Heart left ventricle (tissue), 16 donors: ENCODE data around the gene PCSK6. TPM values are rescaled to one million over a fixed set of nuclear protein-coding genes. Genes with fewer than 3 reads are reported as not detected.
"Not testable (repeated sequence)": the region's sequence is repeated elsewhere in the genome, so short reads cannot be mapped to it uniquely, and the experiment has no call there.

Experiments used
- ATAC-seq, 4 donors: fragments of 200-7000 bp; cut with Tn5 transposase; one replicate each; pipeline ENCODE4 v1.9.1; 2020 to 2022; ENCODE audit warnings: moderate library complexity in 4 of 4, mild to moderate bottlenecking in 3 of 4, moderate number of reproducible peaks in 1 of 4
- DNase-seq, 5 donors: peaks; one replicate each; pipeline ENCODE4 v3.0.0-alpha.2; 2020
- H3K27ac ChIP-seq, 12 donors: fragments of 200-600 bp; sonication (generic) in 4 of 12; one replicate each; pipeline versions ENCODE4 v1.5.0 to v1.8.0; 2016 to 2022; ENCODE audit warnings: mild to moderate bottlenecking in 2 of 12
- H3K27me3 ChIP-seq, 9 donors: fragments of 200-600 bp; sonication (generic) in 2 of 9; one replicate each; pipeline versions ENCODE4 v1.5.1 to v1.8.0; 2016 to 2022; ENCODE audit warnings: mild to moderate bottlenecking in 3 of 9
- H3K36me3 ChIP-seq, 9 donors: fragments of 200-600 bp; sonication (generic) in 2 of 9; one replicate each; pipeline versions ENCODE4 v1.5.0 to v1.8.0; 2018 to 2022; ENCODE audit warnings: mild to moderate bottlenecking in 2 of 9
- H3K4me1 ChIP-seq, 12 donors: fragments of 200-600 bp; sonication (generic) in 4 of 12; one replicate each; pipeline versions ENCODE4 v1.5.0 to v1.8.0; 2016 to 2022; ENCODE audit warnings: mild to moderate bottlenecking in 3 of 12
- H3K4me3 ChIP-seq, 12 donors: fragments of 200-600 bp; sonication (generic) in 4 of 12; one replicate each; pipeline versions ENCODE4 v1.5.0 to v1.8.0; 2017 to 2022; ENCODE audit warnings: mild to moderate bottlenecking in 9 of 12, moderate library complexity in 4 of 12
- H3K9me3 ChIP-seq, 12 donors: fragments of 200-600 bp; sonication (generic) in 4 of 12; one replicate each; pipeline versions ENCODE4 v1.5.0 to v1.8.0; 2016 to 2022; ENCODE audit warnings: mild to moderate bottlenecking in 1 of 12
- POLR2A ChIP-seq, 2 donors: fragments of 450-650 bp; IDR thresholded peaks; one replicate each; pipeline ENCODE4 v1.6.1; 2017; ENCODE audit warnings: antibody characterized with exemption in 2 of 2, mild to moderate bottlenecking in 2 of 2, moderate library complexity in 2 of 2
- WGBS, 4 donors: extraction: QIAGEN DNeasy Blood & Tissue Kit in 2 of 4; methylation state at CpG; one replicate each; pipeline versions ENCODE4 v1.1.5 to v1.1.7; 2013 to 2018; 5-methylcytosine and 5-hydroxymethylcytosine counted together
- intact Hi-C, 10 donors: fragments of 100-400 bp; cut with DNase I; formaldehyde crosslinking; loops; one replicate each; pipeline versions ENCODE4 v1.11.1 to v1.14.2; 2022
- polyA plus RNA-seq, 2 donors: library from polyadenylated mRNA; stranded (reverse); fragments of 200-250 nt; gene quantifications; one replicate each; pipeline ENCODE4 v1.2.3, GENCODE V29; 2013
- total RNA-seq, 9 donors: library from RNA; depleted of rRNA in 2 of 9; stranded (reverse); fragments of >200 nt in 2 of 9; fragmentation: NEBNext Ultra II Directional in 3 of 9; extraction: Animal tissue kit (Norgen Biotek cat#: 25700) in 3 of 9; gene quantifications; one replicate each; pipeline versions ENCODE4 v1.1.0 to v1.2.4, GENCODE V29; 2016 to 2023
- TF ChIP-seq, protein P1 (sequence below), 12 donors: fragments of 200-600 bp; sonication (generic) in 4 of 12; IDR thresholded peaks; one replicate each; pipeline versions ENCODE4 v1.5.0 to v1.8.0; 2018 to 2022; ENCODE audit warnings: antibody characterized with exemption in 12 of 12, mild to moderate bottlenecking in 5 of 12
- donor health status: ischemic (EF 13 %, LVEDD 7.1; RV severe dilation, severe dysfunction).
- donor health status: healthy with polysubstance abuse.
- donor health status: DM: no; HTN: yes; CAD: no.
- donor health status: DM: no; HTN: no; CAD: no.
- donor health status: ischemic (EF 25% LVEDD 6.9; RV normal size, moderate dysfunction).
- donor health status: ischemic (EF 25% LVEDD 5.7; RV mildly dilated, moderate dysfunction).
- donor health status: healthy.
- donor health status: DM: yes; HTN: yes; CAD: no.
- donor health status: ischemic (EF 35%, LVEDD 5.7; RV mildly dilated, moderate dysfunction).
- donor health status: nonischemic (EF 11% LVEDD 7.7; RV severe dilation, severe dysfunction).
- donor health status: DM: yes; HTN: yes; CAD: no.
- donor health status: PGD.
- donor health status: ischemic (EF 29% LVEDD 5.4; RV normal size, mild dysfunction).
- donor health status: nonischemic (EF 23%, LVEDD 6.1; RV moderate dilation, normal function).

PCSK6 gene
- total and polyA plus RNA-seq, 11 donors = 7.3 to 41.7 (median 22.3) TPM

DNA sequence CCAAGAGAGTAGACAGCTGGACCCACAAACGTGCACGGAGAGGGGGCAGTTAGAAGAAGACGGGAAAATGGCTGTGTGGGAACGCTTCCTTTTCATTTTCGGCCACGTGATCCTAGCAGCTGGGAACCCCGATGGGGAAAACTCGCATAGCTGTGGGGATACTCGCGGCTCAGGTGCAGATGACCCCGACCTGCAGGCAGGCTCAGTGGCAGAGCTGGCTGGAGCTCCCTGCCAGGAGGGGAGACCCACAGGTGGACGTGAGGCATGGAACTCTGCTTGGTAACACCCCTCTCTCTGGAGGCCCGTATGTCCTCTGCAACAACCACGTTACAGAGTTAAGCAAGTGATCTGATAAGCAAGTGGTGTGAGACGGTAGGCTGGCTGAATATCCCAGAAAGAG lies 109.9 kb downstream of the PCSK6 start:
- ATAC-seq = no peak
- DNase-seq = no peak
- Histone ChIP-seq H3K9me3 (no peaks in the 10 kb centered on the region), H3K36me3 (peaks cover 0 to 22% (median 0%) of the 10 kb centered on the region in 9 donors), H3K4me1 (no peaks in the 10 kb centered on the region), H3K4me3 (no peak overlapping the region), H3K27ac (no peak overlapping the region), H3K27me3 (no peaks in the 10 kb centered on the region)
- TF ChIP-seq, protein P1, sequence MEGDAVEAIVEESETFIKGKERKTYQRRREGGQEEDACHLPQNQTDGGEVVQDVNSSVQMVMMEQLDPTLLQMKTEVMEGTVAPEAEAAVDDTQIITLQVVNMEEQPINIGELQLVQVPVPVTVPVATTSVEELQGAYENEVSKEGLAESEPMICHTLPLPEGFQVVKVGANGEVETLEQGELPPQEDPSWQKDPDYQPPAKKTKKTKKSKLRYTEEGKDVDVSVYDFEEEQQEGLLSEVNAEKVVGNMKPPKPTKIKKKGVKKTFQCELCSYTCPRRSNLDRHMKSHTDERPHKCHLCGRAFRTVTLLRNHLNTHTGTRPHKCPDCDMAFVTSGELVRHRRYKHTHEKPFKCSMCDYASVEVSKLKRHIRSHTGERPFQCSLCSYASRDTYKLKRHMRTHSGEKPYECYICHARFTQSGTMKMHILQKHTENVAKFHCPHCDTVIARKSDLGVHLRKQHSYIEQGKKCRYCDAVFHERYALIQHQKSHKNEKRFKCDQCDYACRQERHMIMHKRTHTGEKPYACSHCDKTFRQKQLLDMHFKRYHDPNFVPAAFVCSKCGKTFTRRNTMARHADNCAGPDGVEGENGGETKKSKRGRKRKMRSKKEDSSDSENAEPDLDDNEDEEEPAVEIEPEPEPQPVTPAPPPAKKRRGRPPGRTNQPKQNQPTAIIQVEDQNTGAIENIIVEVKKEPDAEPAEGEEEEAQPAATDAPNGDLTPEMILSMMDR (IDR thresholded peaks at IDR 0.05) = no peak
- TF ChIP-seq POLR2A (IDR thresholded peaks at IDR 0.05) = no peak
- intact Hi-C loops = loop anchor here in 2 of 10 donors (5.0 to 10.0 kb wide), 2 partner anchors 55 to 123 kb away; no protein-coding TSS in a partner anchor
- 85 to 90% (median 88%) methylated on average over 15 of the region's 15 CpGs for WGBS, 4 donors

DNA sequence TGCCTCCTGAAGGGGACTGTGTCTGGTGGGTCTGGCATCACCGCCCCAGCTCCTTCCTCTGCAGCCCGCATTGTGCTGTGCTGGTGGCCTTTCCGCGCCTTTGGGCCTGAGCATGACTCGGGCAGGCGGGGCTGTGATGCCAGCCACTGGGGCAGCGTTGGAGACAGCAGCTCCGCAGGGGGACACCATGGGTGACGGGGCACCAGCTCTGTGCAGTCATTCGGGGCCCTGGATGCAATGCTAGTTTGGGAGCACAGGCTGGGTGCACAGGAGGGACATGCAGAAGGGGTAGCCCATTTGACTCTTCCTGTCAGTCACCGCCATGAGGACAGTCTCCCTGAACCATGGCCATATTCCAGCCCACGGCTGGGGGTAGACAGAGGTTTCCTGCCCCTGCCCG lies 110.6 kb downstream of the PCSK6 start:
- ATAC-seq (no peak), DNase-seq (no peak)
- H3K27ac ChIP-seq = no peak overlapping the region
- no peaks in the 10 kb centered on the region for H3K9me3 ChIP-seq
- TF ChIP-seq, protein P1 (IDR thresholded peaks at IDR 0.05) = no peak
- no peak for TF ChIP-seq POLR2A (IDR thresholded peaks at IDR 0.05)
- H3K36me3 ChIP-seq = peaks cover 0 to 14% (median 0%) of the 10 kb centered on the region in 9 donors
- no peaks in the 10 kb centered on the region for H3K4me1 ChIP-seq
- 88 to 96% (median 95%) methylated on average over 13 of the region's 13 CpGs; no CpG with 5 or more reads in 1 of the 4 donors for WGBS, 4 donors
- no peak overlapping the region for H3K4me3 ChIP-seq
- no peaks in the 10 kb centered on the region for H3K27me3 ChIP-seq
- intact Hi-C loops = loop anchor here in 1 of 10 donors (5.0 kb wide), 1 partner anchor 123 kb away; no protein-coding TSS in a partner anchor

DNA sequence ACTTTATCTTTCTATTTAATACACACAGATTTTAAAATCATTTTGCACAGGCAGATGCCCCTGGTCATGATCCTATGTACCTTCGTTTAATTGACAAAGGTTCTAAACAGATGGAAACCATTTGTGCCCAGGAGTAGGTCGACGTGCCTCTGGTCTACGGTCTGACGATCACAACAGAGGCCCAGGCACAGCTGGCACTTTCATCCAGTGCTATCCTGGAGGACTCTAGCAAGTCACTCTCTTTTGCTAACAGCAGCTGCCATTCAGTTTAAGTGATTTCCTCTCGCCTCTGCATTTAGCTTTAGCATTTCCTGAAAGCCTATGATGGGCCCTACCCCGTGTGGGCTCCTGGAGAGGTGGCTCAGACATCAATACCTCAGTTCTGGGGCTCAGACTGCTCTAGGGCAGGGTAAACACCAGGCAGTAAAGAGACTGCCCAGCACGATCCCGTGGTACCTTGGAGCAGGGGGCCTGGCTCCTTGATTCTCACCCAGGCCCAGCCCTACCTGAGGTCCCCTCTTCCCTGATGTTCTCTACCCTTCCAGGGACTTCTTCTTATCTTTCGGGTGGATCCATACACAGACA lies 111.2 kb downstream of the PCSK6 start:
- H3K36me3 ChIP-seq = peaks cover 0 to 13% (median 0%) of the 10 kb centered on the region in 9 donors
- H3K27ac ChIP-seq = no peak overlapping the region
- no peak overlapping the region for H3K4me3 ChIP-seq
- H3K4me1 ChIP-seq = no peaks in the 10 kb centered on the region
- intact Hi-C loops = loop anchor here in 1 of 10 donors (5.0 kb wide), 1 partner anchor 124 kb away; no protein-coding TSS in a partner anchor
- peak in 1 of 4 donors; percentile 12 for ATAC-seq
- no peaks in the 10 kb centered on the region for H3K27me3 ChIP-seq
- 72 to 79% (median 76%) methylated on average over 10 of the region's 10 CpGs for WGBS, 4 donors
- H3K9me3 ChIP-seq = no peaks in the 10 kb centered on the region
- TF ChIP-seq, protein P1 (IDR thresholded peaks at IDR 0.05) = no peak
- no peak for TF ChIP-seq POLR2A (IDR thresholded peaks at IDR 0.05)
- no peak for DNase-seq

DNA sequence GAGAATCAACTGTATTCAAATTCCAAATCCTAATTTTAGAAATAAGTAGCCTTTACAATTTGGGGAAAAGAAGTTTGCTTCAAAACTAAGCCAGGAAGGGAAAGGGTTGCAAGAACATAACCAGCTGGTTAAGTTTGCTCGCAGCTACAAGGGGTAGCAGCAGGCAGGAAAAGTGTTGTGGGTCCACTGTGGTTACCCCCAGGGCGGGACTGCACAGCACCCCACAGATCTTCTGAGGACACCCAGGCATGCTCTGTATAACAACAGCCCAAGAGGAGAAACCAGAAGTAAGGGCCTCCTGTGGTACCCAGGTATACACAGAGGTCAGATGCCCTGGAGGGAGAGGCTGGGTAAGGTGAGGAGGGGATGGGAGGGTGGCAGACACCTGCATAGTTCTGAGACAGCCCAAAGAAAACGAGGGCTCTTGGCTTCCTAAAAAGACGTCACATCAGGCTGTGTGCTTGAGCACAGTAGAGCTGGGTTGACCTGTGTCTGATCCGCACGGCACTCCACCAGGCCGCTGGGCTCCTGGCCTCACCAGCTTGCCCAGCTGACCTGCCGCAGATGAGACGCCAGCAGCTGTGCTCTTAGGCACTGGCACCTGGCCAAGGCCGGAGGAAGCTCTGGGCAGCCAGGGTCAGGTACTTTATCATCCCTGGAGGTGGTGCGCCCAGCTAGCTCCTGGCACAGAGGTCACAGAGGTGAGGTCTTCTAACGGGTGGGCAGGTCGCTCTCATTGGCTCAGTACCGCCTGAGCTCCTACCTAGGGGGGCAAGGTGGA lies 112.7 kb downstream of the PCSK6 start:
- TF ChIP-seq POLR2A (IDR thresholded peaks at IDR 0.05) = no peak
- TF ChIP-seq, protein P1 (IDR thresholded peaks at IDR 0.05) = no peak
- no peak for DNase-seq
- Histone ChIP-seq H3K27ac (no peak overlapping the region), H3K4me1 (peaks cover 0 to 9% (median 0%) of the 10 kb centered on the region in 12 donors), H3K27me3 (no peaks in the 10 kb centered on the region), H3K36me3 (peaks cover 0 to 10% (median 0%) of the 10 kb centered on the region in 9 donors), H3K9me3 (no peaks in the 10 kb centered on the region), H3K4me3 (no peak overlapping the region)
- intact Hi-C loops = loop anchor here in 1 of 10 donors (5.0 kb wide), 1 partner anchor 125 kb away; no protein-coding TSS in a partner anchor
- 85 to 91% (median 89%) methylated on average over 14 of the region's 14 CpGs for WGBS, 4 donors
- ATAC-seq = no peak

DNA sequence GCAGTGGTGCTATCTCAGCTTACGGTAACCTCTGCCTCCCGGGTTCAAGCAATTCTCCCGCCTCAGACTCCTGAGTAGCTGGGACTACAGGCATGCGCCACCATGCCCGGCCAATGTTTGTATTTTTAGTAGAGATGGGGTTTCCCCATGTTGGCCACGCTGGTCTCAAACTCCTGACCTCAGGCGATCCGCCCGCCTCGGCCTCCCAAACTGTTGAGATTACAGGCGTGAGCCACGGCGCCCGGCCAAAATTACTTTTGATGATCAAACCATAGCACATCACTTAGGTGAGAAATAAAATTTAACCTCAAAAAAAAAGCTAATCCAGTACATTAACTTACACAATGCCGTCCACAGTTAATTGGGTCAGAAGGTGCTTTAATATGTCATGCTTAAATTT lies 114.5 kb downstream of the PCSK6 start:
- DNase-seq, H3K4me3 ChIP-seq, H3K9me3 ChIP-seq, H3K4me1 ChIP-seq, H3K36me3 ChIP-seq, ATAC-seq, H3K27ac ChIP-seq, H3K27me3 ChIP-seq: not testable (repeated sequence)
- intact Hi-C loops = loop anchor here in 1 of 10 donors (5.0 kb wide), 1 partner anchor 127 kb away; no protein-coding TSS in a partner anchor
- 65 to 82% (median 76%) methylated on average over 15 of the region's 15 CpGs for WGBS, 4 donors
